Pancreas (tissue), 10 donors: ENCODE results near the gene FEM1C. TPM values are rescaled to one million over a fixed set of nuclear protein-coding genes. Genes with fewer than 3 reads are reported as not detected.

Experiments used
- ATAC-seq, 4 donors: fragments of 200-7000 bp; cut with Tn5 transposase; one replicate each; pipeline versions ENCODE4 v1.8.0 to v1.9.1; 2020; ENCODE audit warnings: mild to moderate bottlenecking in 4 of 4, moderate library complexity in 4 of 4
- DNase-seq, 6 donors: peaks; one replicate each; pipeline ENCODE4 v3.0.0-alpha.2; 2020
- FAIRE-seq: peaks from 2 replicates; lab custom pipeline; 2012; peaks lifted over from hg19 to GRCh38; lab: Jason Lieb, UNC
- H3K27ac ChIP-seq, 4 donors: fragments of 200-600 bp; sonication (generic); 1 replicate in 3 of 4; 2 replicates in 1 of 4; pipeline versions ENCODE4 v1.5.0 to v1.8.0; 2020
- H3K27me3 ChIP-seq, 4 donors: fragments of 200-600 bp; one replicate each; pipeline ENCODE4 v1.8.0; 2021
- H3K36me3 ChIP-seq, 3 donors: fragments of 200-600 bp; sonication (generic) in 1 of 3; one replicate each; pipeline versions ENCODE4 v1.5.0 to v1.8.0; 2020 to 2021
- H3K4me1 ChIP-seq, 3 donors: fragments of 200-600 bp; one replicate each; pipeline ENCODE4 v1.8.0; 2021
- H3K4me3 ChIP-seq, 4 donors: fragments of 200-600 bp; sonication (generic) in 2 of 4; one replicate each; pipeline versions ENCODE4 v1.5.0 to v1.8.0; 2020 to 2021
- H3K9me3 ChIP-seq, 4 donors: fragments of 200-600 bp; one replicate each; pipeline ENCODE4 v1.8.0; 2021
- WGBS, 2 donors: extraction: QIAGEN DNeasy Blood & Tissue Kit; methylation state at CpG; one replicate each; pipeline ENCODE4 v1.1.7; 2013; 5-methylcytosine and 5-hydroxymethylcytosine counted together
- intact Hi-C, 3 donors: fragments of 100-400 bp; cut with DNase I; formaldehyde crosslinking; loops; one replicate each; pipeline versions ENCODE4 v1.11.1 to v1.14.2; 2022
- polyA plus RNA-seq, 2 donors: library from polyadenylated mRNA; stranded (reverse); fragments of 200-250 nt; gene quantifications; one replicate each; pipeline ENCODE4 v1.2.3, GENCODE V29; 2013
- total RNA-seq, 6 donors: library from RNA; stranded (reverse); fragmentation: NEBNext Ultra II Directional in 4 of 6; extraction: Animal tissue kit (Norgen Biotek cat#: 25700) in 4 of 6; gene quantifications; one replicate each; pipeline versions ENCODE4 v1.2.1 to v1.2.4, GENCODE V29; 2021 to 2023
- TF ChIP-seq, protein P1 (sequence below), 4 donors: fragments of 200-600 bp; sonication (generic) in 3 of 4; IDR thresholded peaks; one replicate each; pipeline versions ENCODE4 v1.5.0 to v1.8.0; 2021; ENCODE audit warnings: antibody characterized with exemption in 4 of 4
- donor health status: healthy with polysubstance abuse.
- donor health status: DM: no; HTN: no; CAD: no; lungs with moderate emphysema.
- donor health status: DM: no; HTN: no; CAD: no.
- donor health status: control.
- donor health status: control.
- donor health status: Bipolar disorder and iron deficiency.
- donor health status: DM: yes; HTN: yes; CAD: no.
- donor health status: DM: no; HTN: no; CAD: no.
- donor health status: DM: no; HTN: no; CAD: no.
- donor health status: DM: yes; HTN: yes; CAD: no.

Gene FEM1C
- total and polyA plus RNA-seq, 8 donors, result 3.2 to 11.2 (median 7.6) TPM

DNA sequence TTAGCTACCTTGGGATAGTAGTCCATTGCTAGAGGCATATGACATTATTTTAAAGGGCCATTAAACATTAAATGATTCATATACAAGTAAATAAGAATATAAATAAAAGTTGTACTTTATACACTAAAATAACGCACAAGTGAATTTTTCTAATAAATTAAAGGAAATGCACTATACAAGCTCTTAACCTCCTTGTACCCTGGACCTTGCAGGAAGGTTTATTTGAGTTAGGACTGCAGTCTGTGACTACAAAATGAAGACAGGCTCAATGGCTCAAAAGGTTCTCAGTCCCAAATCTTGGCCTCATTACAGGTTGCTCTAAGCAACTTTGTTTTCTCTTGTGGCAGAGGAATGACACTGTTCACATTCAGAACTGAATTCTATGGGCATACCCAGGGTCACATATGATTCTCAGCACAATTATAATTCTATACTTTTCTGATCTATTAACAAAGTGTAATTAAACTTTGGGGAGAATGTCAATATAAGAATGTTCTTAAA, 34.4 kb downstream of the FEM1C start:
- H3K4me3 ChIP-seq, result no peak overlapping the region
- FAIRE-seq (no peak), DNase-seq (no peak), ATAC-seq (no peak)
- H3K36me3 ChIP-seq, result no peaks in the 10 kb centered on the region
- no peaks in the 10 kb centered on the region for H3K27me3 ChIP-seq
- no peaks in the 10 kb centered on the region for H3K9me3 ChIP-seq
- no peak overlapping the region for H3K27ac ChIP-seq
- 0% methylated on average over 1 of the region's 1 CpG for WGBS, 2 donors
- no peaks in the 10 kb centered on the region for H3K4me1 ChIP-seq
- intact Hi-C loops, result no loop called here
- TF ChIP-seq, protein P1, sequence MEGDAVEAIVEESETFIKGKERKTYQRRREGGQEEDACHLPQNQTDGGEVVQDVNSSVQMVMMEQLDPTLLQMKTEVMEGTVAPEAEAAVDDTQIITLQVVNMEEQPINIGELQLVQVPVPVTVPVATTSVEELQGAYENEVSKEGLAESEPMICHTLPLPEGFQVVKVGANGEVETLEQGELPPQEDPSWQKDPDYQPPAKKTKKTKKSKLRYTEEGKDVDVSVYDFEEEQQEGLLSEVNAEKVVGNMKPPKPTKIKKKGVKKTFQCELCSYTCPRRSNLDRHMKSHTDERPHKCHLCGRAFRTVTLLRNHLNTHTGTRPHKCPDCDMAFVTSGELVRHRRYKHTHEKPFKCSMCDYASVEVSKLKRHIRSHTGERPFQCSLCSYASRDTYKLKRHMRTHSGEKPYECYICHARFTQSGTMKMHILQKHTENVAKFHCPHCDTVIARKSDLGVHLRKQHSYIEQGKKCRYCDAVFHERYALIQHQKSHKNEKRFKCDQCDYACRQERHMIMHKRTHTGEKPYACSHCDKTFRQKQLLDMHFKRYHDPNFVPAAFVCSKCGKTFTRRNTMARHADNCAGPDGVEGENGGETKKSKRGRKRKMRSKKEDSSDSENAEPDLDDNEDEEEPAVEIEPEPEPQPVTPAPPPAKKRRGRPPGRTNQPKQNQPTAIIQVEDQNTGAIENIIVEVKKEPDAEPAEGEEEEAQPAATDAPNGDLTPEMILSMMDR (IDR thresholded peaks at IDR 0.05), result no peak

DNA sequence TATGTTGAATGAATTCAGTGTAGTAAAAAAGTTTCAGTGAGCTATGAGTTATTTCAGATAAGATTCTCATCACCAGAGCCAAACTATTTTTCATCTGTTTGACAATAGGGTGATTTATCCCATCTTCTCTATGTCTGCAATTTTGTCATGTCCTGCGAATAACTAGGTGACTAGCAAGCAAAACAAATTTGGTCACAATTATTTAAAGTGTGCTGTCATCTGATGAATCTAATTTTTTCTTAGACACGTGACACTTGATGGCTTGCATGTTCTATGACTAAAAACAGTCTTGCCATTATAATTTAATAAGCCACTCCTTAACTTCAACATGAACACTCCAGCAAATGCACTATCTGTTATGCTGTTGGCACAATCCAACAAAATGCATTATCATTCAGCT, 35.0 kb downstream of the FEM1C start:
- no peaks in the 10 kb centered on the region for H3K36me3 ChIP-seq
- DNase-seq (no peak), ATAC-seq (no peak), FAIRE-seq (no peak)
- H3K27ac ChIP-seq, result no peak overlapping the region
- intact Hi-C loops, result no loop called here
- H3K27me3 ChIP-seq, result no peaks in the 10 kb centered on the region
- H3K4me1 ChIP-seq, result no peaks in the 10 kb centered on the region
- H3K4me3 ChIP-seq, result no peak overlapping the region
- TF ChIP-seq, protein P1 (IDR thresholded peaks at IDR 0.05), result no peak
- WGBS, 2 donors, result 81 to 84% methylated on average over 2 of the region's 2 CpGs
- H3K9me3 ChIP-seq, result no peaks in the 10 kb centered on the region

DNA sequence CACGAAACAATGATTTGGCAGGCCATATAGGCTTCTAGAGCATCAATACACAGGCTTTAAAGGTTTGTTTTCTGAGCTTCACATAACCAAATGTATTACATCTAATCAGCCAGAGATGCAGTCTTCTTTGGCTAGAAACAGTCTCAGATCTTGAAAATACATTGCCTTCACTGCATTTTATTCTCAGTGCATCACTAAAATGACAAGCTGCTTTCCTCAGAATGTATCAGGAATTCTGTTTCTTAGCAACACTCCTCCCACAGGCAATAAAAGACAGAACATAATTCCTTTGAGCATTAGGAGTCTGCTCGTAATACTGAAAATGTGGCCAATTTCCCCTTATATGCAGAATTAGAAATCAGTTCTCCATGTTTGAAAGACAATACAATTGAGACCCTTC, 36.9 kb downstream of the FEM1C start:
- no peaks in the 10 kb centered on the region for H3K4me1 ChIP-seq
- no peaks in the 10 kb centered on the region for H3K9me3 ChIP-seq
- intact Hi-C loops, result no loop called here
- FAIRE-seq, result no peak
- no peaks in the 10 kb centered on the region for H3K27me3 ChIP-seq
- 90 to 95% methylated on average over 2 of the region's 2 CpGs for WGBS, 2 donors
- TF ChIP-seq, protein P1 (IDR thresholded peaks at IDR 0.05), result no peak
- no peak overlapping the region for H3K4me3 ChIP-seq
- ATAC-seq, result no peak
- no peak for DNase-seq
- no peak overlapping the region for H3K27ac ChIP-seq
- H3K36me3 ChIP-seq, result no peaks in the 10 kb centered on the region

DNA sequence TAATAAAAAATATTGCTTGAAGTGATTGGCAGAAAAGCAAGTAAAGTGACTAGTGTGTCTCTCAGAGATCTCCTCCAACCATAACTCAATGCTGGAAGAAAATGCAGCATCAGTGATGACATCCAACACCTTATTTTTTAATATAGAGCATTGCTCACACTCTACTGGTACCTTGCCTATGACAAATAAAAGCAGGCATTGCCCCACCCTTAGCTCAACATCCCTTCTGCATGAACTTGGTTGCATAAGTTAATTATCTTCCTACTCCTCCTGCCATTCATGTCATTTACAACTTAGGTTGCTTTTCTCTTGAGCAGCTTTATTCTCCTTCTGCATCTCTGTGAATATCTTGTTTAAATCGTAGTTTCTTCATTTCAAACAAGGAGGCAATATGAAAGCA, 41.2 kb downstream of the FEM1C start:
- WGBS, 2 donors, result 84 to 94% methylated on average over 1 of the region's 1 CpG

More for the DNA sequence above, 41.2 kb downstream of the FEM1C start:
- Histone ChIP-seq H3K4me1 (no peaks in the 10 kb centered on the region), H3K27me3 (no peaks in the 10 kb centered on the region), H3K27ac (no peak overlapping the region), H3K4me3 (no peak overlapping the region), H3K9me3 (no peaks in the 10 kb centered on the region), H3K36me3 (no peaks in the 10 kb centered on the region)
- no peak for DNase-seq
- FAIRE-seq, result no peak
- intact Hi-C loops, result no loop called here
- ATAC-seq, result no peak
- TF ChIP-seq, protein P1 (IDR thresholded peaks at IDR 0.05), result no peak
